CD14-positive monocyte (primary cell): ENCODE measurements around the gene SLC6A7. TPM values are rescaled to one million over a fixed set of nuclear protein-coding genes. Genes with fewer than 3 reads are reported as not detected.

Experiments
- DNase-seq, 3 donors: peaks; one replicate each; pipeline ENCODE4 v3.0.0-alpha.2; 2011 to 2022
- H2AFZ ChIP-seq: 2 replicates; pipeline ENCODE4 v1.6.0; 2012; ENCODE audit warnings: mild to moderate bottlenecking, low read depth, low read length, inconsistent platforms; ENCODE audit not compliant: insufficient read depth, poor library complexity, severe bottlenecking
- H3K27ac ChIP-seq, 2 donors: 1 replicate in 1 of 2; 2 replicates in 1 of 2; pipeline ENCODE4 v1.5.1; 2012 to 2013; ENCODE audit warnings: low read length in 2 of 2, control low read depth in 1 of 2, inconsistent platforms in 1 of 2, low read depth in 1 of 2, mild to moderate bottlenecking in 1 of 2
- H3K27me3 ChIP-seq, 2 donors: one replicate each; pipeline versions ENCODE4 v1.6.0 to v1.6.1; 2011 to 2013; ENCODE audit warnings: low read length in 2 of 2; ENCODE audit not compliant: control insufficient read depth in 2 of 2, insufficient read depth in 2 of 2
- H3K36me3 ChIP-seq, 2 donors: replicated peaks in 1 of 2; 1 replicate in 1 of 2; 2 replicates in 1 of 2; pipeline versions ENCODE4 v1.5.1 to v1.6.1; 2012 to 2013; ENCODE audit warnings: low read length in 2 of 2, control low read depth in 1 of 2, inconsistent platforms in 1 of 2, mild to moderate bottlenecking in 1 of 2; ENCODE audit not compliant: insufficient read depth in 2 of 2, control insufficient read depth in 1 of 2
- H3K4me1 ChIP-seq, 2 donors: 1 replicate in 1 of 2; 2 replicates in 1 of 2; pipeline versions ENCODE4 v1.5.1 to v1.6.1; 2012 to 2013; ENCODE audit warnings: low read length in 2 of 2, control low read depth in 1 of 2, inconsistent platforms in 1 of 2, mild to moderate bottlenecking in 1 of 2, moderate library complexity in 1 of 2; ENCODE audit not compliant: insufficient read depth in 2 of 2, control insufficient read depth in 1 of 2
- H3K4me2 ChIP-seq: replicated peaks from 2 replicates; pipeline ENCODE3; 2012; ENCODE audit warnings: low read length, moderate library complexity, mild to moderate bottlenecking; ENCODE audit not compliant: poor library complexity, severe bottlenecking; ENCODE audit errors: extremely low read depth
- H3K4me3 ChIP-seq, 3 experiments: fragments of 200-600 bp in 1 of 3; sonication (generic) in 1 of 3; replicated peaks in 1 of 3; 1 replicate in 2 of 3; 2 replicates in 1 of 3; pipeline ENCODE4 v1.5.1; 2011 to 2013; ENCODE audit warnings: low read length in 3 of 3, mild to moderate bottlenecking in 3 of 3, control low read depth in 2 of 3, low read depth in 2 of 3, inconsistent platforms in 1 of 3, moderate library complexity in 1 of 3
- H3K79me2 ChIP-seq: 2 replicates; pipeline ENCODE4 v1.6.0; 2012; ENCODE audit warnings: mild to moderate bottlenecking, control low read depth, inconsistent platforms, low read length, moderate library complexity; ENCODE audit not compliant: insufficient read depth
- H3K9ac ChIP-seq: 2 replicates; pipeline ENCODE4 v1.6.0; 2017; ENCODE audit warnings: low read length, mild to moderate bottlenecking; ENCODE audit not compliant: insufficient read depth, poor library complexity, severe bottlenecking
- H3K9me3 ChIP-seq, 2 donors: replicated peaks in 1 of 2; 1 replicate in 1 of 2; 2 replicates in 1 of 2; pipeline versions ENCODE4 v1.5.1 to v1.6.1; 2012 to 2013; ENCODE audit warnings: low read length in 2 of 2, control low read depth in 1 of 2; ENCODE audit not compliant: control insufficient read depth in 1 of 2, insufficient read depth in 1 of 2
- H4K20me1 ChIP-seq: 2 replicates; pipeline ENCODE4 v1.6.0; 2012; ENCODE audit warnings: mild to moderate bottlenecking, low read length, control low read depth, moderate library complexity; ENCODE audit not compliant: insufficient read depth
- H3K27ac Mint-ChIP-seq, 7 donors: one replicate each; pipeline ENCODE4 v1.8.0; 2020; ENCODE audit warnings: mild to moderate bottlenecking in 7 of 7, mixed read lengths in 7 of 7, moderate library complexity in 6 of 7, inconsistent platforms in 2 of 7
- H3K27me3 Mint-ChIP-seq, 3 donors: one replicate each; pipeline ENCODE4 v1.8.0; 2021 to 2022; ENCODE audit warnings: low read depth in 3 of 3, mild to moderate bottlenecking in 3 of 3, mixed read lengths in 3 of 3, moderate library complexity in 3 of 3, inconsistent platforms in 1 of 3
- H3K36me3 Mint-ChIP-seq, 2 donors: one replicate each; pipeline ENCODE4 v1.8.0; 2020; ENCODE audit warnings: mixed read lengths in 2 of 2, inconsistent platforms in 1 of 2, mild to moderate bottlenecking in 1 of 2
- H3K4me1 Mint-ChIP-seq: one replicate; pipeline ENCODE4 v1.8.0; 2020; ENCODE audit warnings: mild to moderate bottlenecking, mixed read lengths
- H3K4me3 Mint-ChIP-seq, 2 donors: one replicate each; pipeline ENCODE4 v1.8.0; 2020; ENCODE audit warnings: mild to moderate bottlenecking in 2 of 2, mixed read lengths in 2 of 2, moderate library complexity in 1 of 2
- H3K9me3 Mint-ChIP-seq, 7 donors: one replicate each; pipeline ENCODE4 v1.8.0; 2020 to 2022; ENCODE audit warnings: mixed read lengths in 7 of 7, mild to moderate bottlenecking in 6 of 7, moderate library complexity in 6 of 7, inconsistent platforms in 2 of 7
- WGBS: methylation state at CpG from one replicate; pipeline ENCODE4 v1.1.5; 2013; ENCODE audit warnings: missing lambda C conversion rate; ENCODE audit not compliant: insufficient coverage; 5-methylcytosine and 5-hydroxymethylcytosine counted together
- intact Hi-C, 2 donors: fragments of 100-400 bp; cut with micrococcal nuclease; formaldehyde crosslinking; loops; one replicate each; pipeline versions ENCODE4 v1.15.0 to v1.15.1; 2023
- polyA plus RNA-seq, 3 donors: library from polyadenylated mRNA; depleted of rRNA in 1 of 3; unstranded in 2 of 3; stranded (reverse) in 1 of 3; fragments of 300-500 nt in 2 of 3; fragments of >200 nt in 1 of 3; fragmentation: Illumina TruSeq in 2 of 3; gene quantifications; 1 replicate in 2 of 3; 2 replicates in 1 of 3; pipeline ENCODE4 v1.2.3, GENCODE V29; 2012 to 2021
- TF ChIP-seq, protein P1 (sequence below): fragments of 200-600 bp; IDR thresholded peaks from one replicate; pipeline ENCODE4 v1.8.0; 2022; ENCODE audit warnings: antibody characterized with exemption, mild to moderate bottlenecking

The SLC6A7 gene
- polyA plus RNA-seq, 3 donors, result 0.07 TPM; not detected in 2

- TF ChIP-seq, protein P1, sequence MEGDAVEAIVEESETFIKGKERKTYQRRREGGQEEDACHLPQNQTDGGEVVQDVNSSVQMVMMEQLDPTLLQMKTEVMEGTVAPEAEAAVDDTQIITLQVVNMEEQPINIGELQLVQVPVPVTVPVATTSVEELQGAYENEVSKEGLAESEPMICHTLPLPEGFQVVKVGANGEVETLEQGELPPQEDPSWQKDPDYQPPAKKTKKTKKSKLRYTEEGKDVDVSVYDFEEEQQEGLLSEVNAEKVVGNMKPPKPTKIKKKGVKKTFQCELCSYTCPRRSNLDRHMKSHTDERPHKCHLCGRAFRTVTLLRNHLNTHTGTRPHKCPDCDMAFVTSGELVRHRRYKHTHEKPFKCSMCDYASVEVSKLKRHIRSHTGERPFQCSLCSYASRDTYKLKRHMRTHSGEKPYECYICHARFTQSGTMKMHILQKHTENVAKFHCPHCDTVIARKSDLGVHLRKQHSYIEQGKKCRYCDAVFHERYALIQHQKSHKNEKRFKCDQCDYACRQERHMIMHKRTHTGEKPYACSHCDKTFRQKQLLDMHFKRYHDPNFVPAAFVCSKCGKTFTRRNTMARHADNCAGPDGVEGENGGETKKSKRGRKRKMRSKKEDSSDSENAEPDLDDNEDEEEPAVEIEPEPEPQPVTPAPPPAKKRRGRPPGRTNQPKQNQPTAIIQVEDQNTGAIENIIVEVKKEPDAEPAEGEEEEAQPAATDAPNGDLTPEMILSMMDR, result no peak
- H3K36me3 Mint-ChIP-seq, result peaks cover 0 to 6% of the 10 kb centered on the region in 2 donors
- H2AFZ ChIP-seq, result no peak overlapping the region
- H3K27ac ChIP-seq, result no peak overlapping the region
- no peak overlapping the region for H3K4me2 ChIP-seq
- DNase-seq, result peak in 1 of 3 donors; percentile 23
- no peaks in the 10 kb centered on the region for H4K20me1 ChIP-seq
- intact Hi-C loops, result loop anchor here in 1 of 2 donors (2.0 kb wide), 1 partner anchor 53 kb away; no protein-coding TSS in a partner anchor
- no peaks in the 10 kb centered on the region for H3K79me2 ChIP-seq
- peak overlapping the region in 1 of 7 donors; percentile 66 for H3K27ac Mint-ChIP-seq
- no peak overlapping the region for H3K4me3 ChIP-seq
- peaks cover 27 to 30% of the 10 kb centered on the region in 2 donors for H3K27me3 ChIP-seq
- H3K4me3 Mint-ChIP-seq, result peak overlapping the region in 1 of 2 donors; percentile 24
- 86% methylated on average over 13 of the region's 13 CpGs for WGBS
- H3K9me3 Mint-ChIP-seq, result peaks cover 0 to 7% (median 4%) of the 10 kb centered on the region in 7 donors
- peaks cover 0 to 11% of the 10 kb centered on the region in 2 donors for H3K9me3 ChIP-seq
- no peaks in the 10 kb centered on the region for H3K4me1 ChIP-seq
- peaks cover 10% of the 10 kb centered on the region for H3K4me1 Mint-ChIP-seq
- H3K9ac ChIP-seq, result no peak overlapping the region
- peaks cover 31 to 39% (median 37%) of the 10 kb centered on the region in 3 donors for H3K27me3 Mint-ChIP-seq
- no peaks in the 10 kb centered on the region for H3K36me3 ChIP-seq
Observed at GRCh38 chr5:150163547-150164059, 26.3 kb upstream of the SLC6A7 start.

DNA sequence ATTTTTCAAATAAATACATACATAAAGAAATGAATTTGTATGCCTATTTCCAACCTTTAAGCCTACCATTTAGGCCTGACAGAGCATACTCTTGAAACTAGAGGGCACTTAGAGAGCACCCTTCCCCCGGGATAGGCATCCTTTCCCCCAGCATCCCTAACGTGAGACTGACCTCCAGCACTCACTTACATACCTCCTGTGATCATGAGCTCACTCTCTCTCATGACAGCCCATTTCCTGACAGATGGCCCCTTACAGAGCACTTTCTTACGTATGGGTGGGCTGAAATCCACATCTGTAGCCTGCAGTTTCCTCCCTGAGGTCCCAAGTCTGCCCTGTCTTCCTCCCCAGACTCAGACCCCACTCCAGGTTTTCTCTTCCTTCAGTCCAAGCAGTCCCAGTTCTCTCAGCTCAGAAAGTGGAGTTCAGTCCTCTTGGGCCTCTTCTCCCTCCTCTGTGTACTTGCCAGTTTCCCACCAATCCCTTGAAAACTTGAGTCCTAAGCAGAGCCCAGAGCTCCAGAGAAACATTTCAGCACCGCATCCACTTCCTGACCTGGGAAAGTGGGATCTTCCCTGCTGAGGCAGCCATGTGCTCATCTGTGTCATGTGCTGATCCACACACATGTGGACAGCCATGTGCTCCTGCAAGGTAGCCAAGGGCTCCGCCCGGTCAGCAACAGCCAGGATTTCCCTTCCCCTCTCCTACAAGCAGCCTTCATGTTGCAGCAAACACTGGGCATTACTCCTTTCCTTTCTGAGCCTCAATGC is 25.5 kb upstream of the SLC6A7 start:
- H3K27me3 Mint-ChIP-seq, result peaks cover 39 to 45% (median 45%) of the 10 kb centered on the region in 3 donors
- H3K36me3 ChIP-seq, result no peaks in the 10 kb centered on the region
- peaks cover 34 to 38% of the 10 kb centered on the region in 2 donors for H3K27me3 ChIP-seq
- TF ChIP-seq, protein P1, result no peak
- DNase-seq, result no peak
- no peak overlapping the region for H3K27ac ChIP-seq
- no peaks in the 10 kb centered on the region for H3K4me1 ChIP-seq
- peaks cover 0 to 11% of the 10 kb centered on the region in 2 donors for H3K9me3 ChIP-seq
- no peaks in the 10 kb centered on the region for H4K20me1 ChIP-seq
- no peak overlapping the region for H3K4me2 ChIP-seq
- H3K27ac Mint-ChIP-seq, result peak overlapping the region in 2 of 7 donors; percentile 24 to 55
- intact Hi-C loops, result no loop called here
- H3K4me3 Mint-ChIP-seq, result no peak overlapping the region
- WGBS, result 63% methylated on average over 6 of the region's 6 CpGs
- H2AFZ ChIP-seq, result no peak overlapping the region
- peaks cover 10% of the 10 kb centered on the region for H3K4me1 Mint-ChIP-seq
- H3K9me3 Mint-ChIP-seq, result peaks cover 0 to 7% (median 4%) of the 10 kb centered on the region in 7 donors
- H3K4me3 ChIP-seq, result no peak overlapping the region
- H3K79me2 ChIP-seq, result no peaks in the 10 kb centered on the region
- H3K9ac ChIP-seq, result no peak overlapping the region
- peaks cover 0 to 6% of the 10 kb centered on the region in 2 donors for H3K36me3 Mint-ChIP-seq
